ENCODE measurements around the gene FGF23. TPM values are rescaled to one million over a fixed set of nuclear protein-coding genes. Genes with fewer than 3 reads are reported as not detected.

Gene FGF23
- polyA plus RNA-seq, 1 donor (not counting 4 experiments of a cell fraction or from before 2014, with no cell fraction given): not detected

DNA sequence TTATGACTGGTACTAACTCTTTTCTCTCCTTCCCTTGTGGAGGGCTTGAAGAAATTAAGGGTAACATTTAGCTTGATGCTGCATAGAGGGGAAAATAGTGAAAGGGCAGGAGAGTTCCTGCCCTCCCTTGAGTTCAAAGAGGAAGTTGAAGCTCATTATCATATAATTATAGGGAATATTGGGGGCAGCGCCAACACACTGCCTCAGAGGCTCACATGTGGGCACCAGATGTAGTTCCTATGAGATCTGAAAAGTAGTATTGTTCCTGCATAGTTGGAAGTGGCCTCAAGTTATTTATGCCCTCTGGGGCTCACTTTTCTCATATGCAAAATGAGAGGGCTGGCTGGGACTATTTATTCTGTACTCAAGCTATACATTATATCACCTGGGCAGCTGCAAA, 33.0 kb upstream of the FGF23 start:
- no peaks in the 10 kb centered on the region for H3K4me1 ChIP-seq (ENCODE audit: control insufficient read depth, extremely low read depth, insufficient read depth, low read length)
- H3K4me3 ChIP-seq (ENCODE audit: control insufficient read depth in 2 of 3, extremely low read depth in 1 of 3, insufficient read depth in 2 of 3, low read depth in 1 of 3, low read length in 3 of 3): no peak overlapping the region
- H4K20me1 ChIP-seq (ENCODE audit: control insufficient read depth, extremely low read depth, insufficient read depth, low read length): no peaks in the 10 kb centered on the region
- H3K27ac ChIP-seq (ENCODE audit: control insufficient read depth, insufficient read depth, low read length): no peak overlapping the region
- H2AFZ ChIP-seq (ENCODE audit: control insufficient read depth, low read length): no peak overlapping the region
- dilution Hi-C loops (cut with MboI; ENCODE audit: extremely low pct_ligation_motif_present, low sequenced_read_pairs): no loop called here
- peaks cover 19% of the 10 kb centered on the region for H3K27me3 ChIP-seq (ENCODE audit: control insufficient read depth, extremely low read depth, insufficient read depth, low read length)
- no peaks in the 10 kb centered on the region for H3K9me3 ChIP-seq (ENCODE audit: control insufficient read depth, low read depth, low read length)
- TF ChIP-seq, protein P1, sequence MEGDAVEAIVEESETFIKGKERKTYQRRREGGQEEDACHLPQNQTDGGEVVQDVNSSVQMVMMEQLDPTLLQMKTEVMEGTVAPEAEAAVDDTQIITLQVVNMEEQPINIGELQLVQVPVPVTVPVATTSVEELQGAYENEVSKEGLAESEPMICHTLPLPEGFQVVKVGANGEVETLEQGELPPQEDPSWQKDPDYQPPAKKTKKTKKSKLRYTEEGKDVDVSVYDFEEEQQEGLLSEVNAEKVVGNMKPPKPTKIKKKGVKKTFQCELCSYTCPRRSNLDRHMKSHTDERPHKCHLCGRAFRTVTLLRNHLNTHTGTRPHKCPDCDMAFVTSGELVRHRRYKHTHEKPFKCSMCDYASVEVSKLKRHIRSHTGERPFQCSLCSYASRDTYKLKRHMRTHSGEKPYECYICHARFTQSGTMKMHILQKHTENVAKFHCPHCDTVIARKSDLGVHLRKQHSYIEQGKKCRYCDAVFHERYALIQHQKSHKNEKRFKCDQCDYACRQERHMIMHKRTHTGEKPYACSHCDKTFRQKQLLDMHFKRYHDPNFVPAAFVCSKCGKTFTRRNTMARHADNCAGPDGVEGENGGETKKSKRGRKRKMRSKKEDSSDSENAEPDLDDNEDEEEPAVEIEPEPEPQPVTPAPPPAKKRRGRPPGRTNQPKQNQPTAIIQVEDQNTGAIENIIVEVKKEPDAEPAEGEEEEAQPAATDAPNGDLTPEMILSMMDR (optimal IDR thresholded peaks at IDR 0.05 in 1 of 3, IDR thresholded peaks at IDR 0.05 in 1 of 3, conservative IDR thresholded peaks at IDR 0.05 in 1 of 3; ENCODE audit: extremely low read depth in 1 of 3, insufficient read depth in 2 of 3, low read length in 3 of 3): no peak
- TF ChIP-seq EZH2 (IDR thresholded peaks at IDR 0.05; ENCODE audit: low read length): no peak
- H3K9me1 ChIP-seq (ENCODE audit: control insufficient read depth, extremely low read depth, insufficient read depth, low read length): no peaks in the 10 kb centered on the region
- H3K4me2 ChIP-seq (ENCODE audit: control insufficient read depth, extremely low read depth, insufficient read depth, low read depth, low read length): no peak overlapping the region
- no peak overlapping the region for H3K9ac ChIP-seq (ENCODE audit: control insufficient read depth, extremely low read depth, insufficient read depth, low read length)
- DNase-seq (ENCODE audit: low read depth, low spot score): no peak
- no peaks in the 10 kb centered on the region for H3K79me2 ChIP-seq (ENCODE audit: control insufficient read depth, insufficient read depth, low read length)
- no peaks in the 10 kb centered on the region for H3K36me3 ChIP-seq (ENCODE audit: control insufficient read depth in 2 of 2, extremely low read depth in 1 of 2, insufficient read depth in 2 of 2, low read length in 2 of 2)
- FAIRE-seq: no peak

- Histone ChIP-seq H4K20me1 (ENCODE audit: control insufficient read depth, extremely low read depth, insufficient read depth, low read length) (no peaks in the 10 kb centered on the region), H3K4me2 (ENCODE audit: control insufficient read depth, extremely low read depth, insufficient read depth, low read depth, low read length) (no peak overlapping the region), H3K9me3 (ENCODE audit: control insufficient read depth, low read depth, low read length) (no peaks in the 10 kb centered on the region), H3K4me3 (ENCODE audit: control insufficient read depth in 2 of 3, extremely low read depth in 1 of 3, insufficient read depth in 2 of 3, low read depth in 1 of 3, low read length in 3 of 3) (no peak overlapping the region), H3K4me1 (ENCODE audit: control insufficient read depth, extremely low read depth, insufficient read depth, low read length) (no peaks in the 10 kb centered on the region), H3K79me2 (ENCODE audit: control insufficient read depth, insufficient read depth, low read length) (no peaks in the 10 kb centered on the region), H2AFZ (ENCODE audit: control insufficient read depth, low read length) (no peak overlapping the region), H3K9ac (ENCODE audit: control insufficient read depth, extremely low read depth, insufficient read depth, low read length) (no peak overlapping the region), H3K27me3 (ENCODE audit: control insufficient read depth, extremely low read depth, insufficient read depth, low read length) (peaks cover 15% of the 10 kb centered on the region), H3K36me3 (ENCODE audit: control insufficient read depth in 2 of 2, extremely low read depth in 1 of 2, insufficient read depth in 2 of 2, low read length in 2 of 2) (no peaks in the 10 kb centered on the region), H3K27ac (ENCODE audit: control insufficient read depth, insufficient read depth, low read length) (no peak overlapping the region), H3K9me1 (ENCODE audit: control insufficient read depth, extremely low read depth, insufficient read depth, low read length) (no peaks in the 10 kb centered on the region)
- DNase-seq (ENCODE audit: low read depth, low spot score) (no peak), FAIRE-seq (no peak)
- dilution Hi-C loops (cut with MboI; ENCODE audit: extremely low pct_ligation_motif_present, low sequenced_read_pairs): no loop called here
- TF ChIP-seq EZH2 (IDR thresholded peaks at IDR 0.05; ENCODE audit: low read length): no peak
- TF ChIP-seq, protein P1 (optimal IDR thresholded peaks at IDR 0.05 in 1 of 3, IDR thresholded peaks at IDR 0.05 in 1 of 3, conservative IDR thresholded peaks at IDR 0.05 in 1 of 3; ENCODE audit: extremely low read depth in 1 of 3, insufficient read depth in 2 of 3, low read length in 3 of 3): no peak
These were observed 32.5 kb upstream of the FGF23 start for GRCh38 chr12:4412056-4412455.
